GM12873 (cell line): ENCODE results near the gene ARHGEF11.
A peak's percentile ranks its signal among the peaks of the same experiment; 100 is the strongest.

Experiments
- CTCF ChIP-seq: IDR thresholded peaks from 2 replicates; pipeline ENCODE4 v1.5.1; 2012; ENCODE audit warnings: low read depth, mild to moderate bottlenecking, moderate library complexity, low read length, control low read depth; ENCODE audit not compliant: insufficient read depth; ENCODE audit errors: missing control alignments

ARHGEF11 gene

GRCh38 chr1:156920233-156921052 lies 125.1 kb downstream of the ARHGEF11 start, which contains the start of gene LRRC71:
LRRC71 (plus strand) TSS chr1:156920632; CDS start chr1:156920804, 172 bp downstream.
- TF ChIP-seq CTCF: peak; percentile 60

- TF ChIP-seq CTCF: no peak
Measured at GRCh38 chr1:156914440-156914856, 131.1 kb downstream of the ARHGEF11 start.

DNA sequence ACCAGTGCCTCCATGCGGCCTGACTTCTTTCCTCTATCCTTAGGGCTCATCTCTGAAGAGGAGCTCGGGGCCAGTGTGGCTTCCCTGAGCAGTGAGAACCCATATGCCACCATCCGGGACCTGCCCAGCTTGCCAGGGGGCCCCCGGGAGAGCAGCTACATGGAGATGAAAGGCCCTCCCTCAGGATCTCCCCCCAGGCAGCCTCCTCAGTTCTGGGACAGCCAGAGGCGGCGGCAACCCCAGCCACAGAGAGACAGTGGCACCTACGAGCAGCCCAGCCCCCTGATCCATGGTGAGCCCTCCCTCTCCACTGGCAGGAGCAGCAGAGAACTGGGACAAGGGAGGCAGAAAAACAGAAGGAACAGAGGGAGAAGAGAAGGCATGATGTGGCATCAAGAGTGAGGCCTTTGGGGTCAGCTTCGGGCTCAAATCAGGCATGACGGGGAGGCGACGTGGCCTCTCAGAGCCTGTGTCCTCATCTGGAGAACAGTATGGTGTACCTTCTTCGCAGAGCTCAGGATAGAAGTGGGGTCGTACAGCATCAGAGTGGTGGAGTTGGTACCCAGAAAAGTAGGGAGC lies 131.6 kb downstream of the ARHGEF11 start:
- TF ChIP-seq CTCF: no peak

- TF ChIP-seq CTCF: peak; percentile 22
Measured at GRCh38 chr1:156912861-156913808, 132.4 kb downstream of the ARHGEF11 start.

- TF ChIP-seq CTCF: no peak
Measured at GRCh38 chr1:156912310-156912709, 133.2 kb downstream of the ARHGEF11 start.

- no peak for TF ChIP-seq CTCF
Measured at GRCh38 chr1:156911577-156912298, 133.8 kb downstream of the ARHGEF11 start.
